GM19463 (cell line): ENCODE measurements around the gene GAS7.

ENCODE experiments used
- ATAC-seq: cut with Tn5 transposase; IDR thresholded peaks from one replicate; pipeline ENCODE4 v1.9.1; 2021; ENCODE audit warnings: mild to moderate bottlenecking, moderate library complexity; ENCODE audit not compliant: unreplicated experiment

The GAS7 gene

DNA sequence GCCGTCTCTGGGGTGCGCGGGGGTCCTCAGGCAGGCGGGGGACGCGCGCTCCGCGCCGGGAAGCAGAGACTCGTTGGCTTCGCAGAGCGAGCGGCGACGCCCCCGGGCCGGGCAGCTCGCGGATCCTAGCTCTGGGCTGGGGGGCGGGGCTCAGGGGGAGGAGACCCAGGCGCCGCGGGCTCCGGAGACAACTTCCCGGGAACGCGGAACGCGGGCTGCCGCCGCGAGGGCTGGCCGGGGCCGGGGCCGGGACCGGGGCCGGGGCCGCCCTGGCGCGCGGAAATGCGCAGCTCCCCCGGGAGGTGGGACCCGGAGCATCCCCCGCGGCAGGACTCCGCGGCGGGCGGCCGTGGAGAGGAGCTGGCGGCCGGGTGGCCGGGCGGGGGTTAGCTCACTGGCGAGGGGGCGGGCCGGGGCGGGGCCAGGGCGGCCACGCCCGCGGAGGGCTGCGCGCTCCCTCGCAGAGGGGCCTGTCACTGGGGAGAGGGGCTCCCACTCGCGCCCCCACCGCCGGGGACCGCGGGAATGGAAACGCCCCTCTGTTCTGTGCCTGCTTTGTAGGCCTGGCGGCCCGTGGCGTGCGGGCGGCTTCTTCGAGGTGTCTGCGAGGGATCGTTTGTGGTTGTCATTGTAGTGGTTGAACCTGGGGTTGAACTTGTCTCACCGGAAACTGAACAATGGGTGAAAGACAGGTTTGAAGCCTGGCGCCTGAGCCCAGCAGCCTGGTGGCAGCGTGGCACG is at the start of gene GAS7:
Gene GAS7 (minus strand): TSS at position 98 of the 741 bp plus-strand sequence.
- ATAC-seq, result no peak

- no peak for ATAC-seq
Observed at GRCh38 chr17:10247810-10248209, 49.4 kb upstream of the GAS7 start.

GRCh38 chr17:10243883-10244844 is 45.8 kb upstream of the GAS7 start:
- ATAC-seq, result no peak

DNA sequence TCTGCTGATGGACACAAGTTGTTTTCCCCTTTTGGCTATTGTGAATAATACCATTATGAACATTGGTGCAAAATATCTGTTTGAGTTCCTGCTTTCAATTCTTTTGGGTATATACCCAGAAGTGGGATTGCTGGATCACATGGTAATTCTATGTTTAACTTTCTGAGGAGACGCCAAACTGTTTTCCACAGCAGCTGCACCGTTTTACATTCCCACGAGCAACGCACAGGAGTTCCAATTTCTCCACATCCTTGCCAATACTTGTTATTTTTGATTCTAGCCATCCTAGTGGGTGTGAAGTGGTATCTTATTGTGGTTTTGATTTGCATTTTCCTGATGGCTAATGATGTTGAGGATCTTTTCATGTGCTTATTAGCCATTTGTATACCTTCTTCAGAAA is 43.4 kb upstream of the GAS7 start:
- ATAC-seq, result no peak

DNA sequence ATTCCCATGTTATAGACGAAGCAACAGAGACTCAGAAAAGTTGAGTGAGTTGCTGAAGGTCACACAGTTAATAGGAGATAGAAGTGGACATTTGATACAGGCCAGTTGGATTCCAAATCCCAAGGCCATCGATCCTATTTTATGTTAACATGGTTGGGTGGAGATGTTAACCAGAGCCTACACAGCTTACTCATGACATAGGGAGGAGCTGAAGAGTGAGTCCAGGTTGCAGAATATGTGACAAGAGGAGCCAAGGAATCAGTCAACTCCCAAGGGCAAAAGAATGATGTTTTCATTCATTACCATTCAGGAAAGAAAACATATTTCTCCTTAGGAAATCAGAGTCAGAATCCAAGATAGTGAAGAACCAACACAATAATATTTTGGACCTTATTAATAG is 40.3 kb upstream of the GAS7 start:
- no peak for ATAC-seq

- no peak for ATAC-seq
Observed at GRCh38 chr17:10234033-10234432, 35.6 kb upstream of the GAS7 start.

GRCh38 chr17:10233161-10233560 is 34.8 kb upstream of the GAS7 start:
- ATAC-seq, result no peak

DNA sequence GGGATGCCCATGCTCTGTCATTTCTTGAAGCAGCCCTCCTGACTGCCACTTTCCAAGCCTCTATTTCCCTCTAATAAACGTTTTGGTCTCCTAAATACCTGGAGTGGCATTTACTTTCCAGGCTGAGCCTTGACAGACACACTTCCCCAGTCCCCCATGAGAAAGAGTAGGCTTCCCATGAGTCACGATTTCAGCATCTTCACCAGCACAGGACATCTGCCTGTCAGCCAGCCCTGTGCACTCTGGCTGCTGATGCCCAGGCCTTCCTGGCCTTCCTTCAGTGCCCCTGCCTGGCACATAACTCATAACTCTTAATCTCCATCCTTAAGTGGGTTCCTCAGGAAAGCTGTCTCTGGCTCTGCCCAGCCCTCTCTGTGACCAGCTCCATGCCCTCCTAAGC is 30.8 kb upstream of the GAS7 start:
- ATAC-seq, result no peak

DNA sequence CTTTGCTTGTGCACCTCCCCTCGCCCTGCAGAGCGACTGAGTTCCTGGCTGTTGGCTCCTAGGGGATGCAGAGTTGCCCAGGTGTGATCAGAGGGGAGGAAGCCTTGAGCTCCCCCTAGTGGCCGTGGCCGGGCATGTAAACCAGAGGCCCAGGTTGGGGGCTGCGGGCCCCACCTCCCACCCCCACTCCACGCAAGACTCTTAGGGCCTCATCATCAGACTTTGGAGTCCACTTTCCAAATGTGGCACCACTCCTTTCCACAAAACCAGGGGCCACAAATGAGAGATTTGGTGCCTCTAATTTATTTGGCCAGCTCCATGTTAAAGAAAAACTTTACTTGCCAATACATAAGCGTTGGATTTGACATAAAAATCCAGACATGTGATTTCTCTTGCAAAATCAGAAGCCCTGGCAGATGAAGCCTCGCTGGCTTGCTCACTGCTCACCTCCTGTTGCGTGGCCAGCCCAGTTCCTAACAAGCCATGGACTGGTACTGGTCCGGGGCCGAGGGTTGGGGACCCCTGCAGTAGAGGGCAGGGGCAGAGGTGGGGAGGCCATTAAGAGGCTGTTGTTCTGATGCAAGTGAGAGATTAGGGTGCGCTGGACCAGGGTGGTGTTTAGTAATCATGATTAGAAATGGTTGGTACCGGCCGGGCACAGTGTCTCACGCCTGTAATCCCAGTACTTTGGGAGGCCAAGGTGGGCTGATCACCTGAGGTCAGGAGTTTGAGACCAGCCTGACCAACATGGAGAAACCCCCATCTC is 28.7 kb upstream of the GAS7 start:
- no peak for ATAC-seq

- ATAC-seq, result no peak
Observed at GRCh38 chr17:10224582-10225195, 26.3 kb upstream of the GAS7 start.

GRCh38 chr17:10219193-10219592 is 20.8 kb upstream of the GAS7 start:
- no peak for ATAC-seq

- no peak for ATAC-seq
Observed at GRCh38 chr17:10217916-10218315, 19.5 kb upstream of the GAS7 start.

DNA sequence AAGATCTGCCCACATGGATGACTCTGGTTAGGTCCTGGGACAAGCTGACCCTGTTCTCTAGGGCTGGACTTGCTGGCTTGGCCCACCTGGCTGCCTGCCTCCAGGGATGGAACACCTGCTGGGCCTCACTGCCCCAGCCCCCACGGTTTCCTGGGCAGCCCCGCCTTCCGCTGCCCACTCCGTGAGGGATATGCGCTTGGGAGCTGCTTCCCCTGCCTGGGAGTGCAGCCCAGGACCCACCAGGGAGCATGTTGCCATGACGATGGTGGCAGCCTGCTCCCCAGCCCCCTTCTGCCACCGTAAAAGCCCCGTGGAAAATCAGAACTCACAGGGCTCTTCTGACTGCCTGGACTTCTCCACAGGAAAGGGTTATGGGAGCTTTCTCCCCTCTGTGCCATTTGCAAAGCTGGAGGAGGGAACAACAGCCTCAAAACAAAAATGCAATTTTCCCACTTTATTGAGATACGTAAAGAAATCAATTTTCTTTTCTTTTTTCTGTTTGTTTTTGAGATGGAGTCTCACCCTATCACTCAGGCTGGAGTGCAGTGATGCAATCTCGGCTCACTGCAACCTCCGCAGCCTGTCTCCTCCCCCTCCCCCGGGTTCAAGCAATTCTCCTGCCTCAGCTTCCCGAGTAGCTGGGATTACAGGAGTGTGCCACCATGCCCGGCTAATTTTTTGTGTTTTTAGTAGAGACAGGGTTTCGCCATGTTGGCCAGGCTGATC is 18.0 kb upstream of the GAS7 start:
- ATAC-seq, result no peak

GRCh38 chr17:10215286-10215685 is 16.9 kb upstream of the GAS7 start:
- ATAC-seq, result no peak

- ATAC-seq, result no peak
Observed at GRCh38 chr17:10211666-10212065, 13.3 kb upstream of the GAS7 start.

DNA sequence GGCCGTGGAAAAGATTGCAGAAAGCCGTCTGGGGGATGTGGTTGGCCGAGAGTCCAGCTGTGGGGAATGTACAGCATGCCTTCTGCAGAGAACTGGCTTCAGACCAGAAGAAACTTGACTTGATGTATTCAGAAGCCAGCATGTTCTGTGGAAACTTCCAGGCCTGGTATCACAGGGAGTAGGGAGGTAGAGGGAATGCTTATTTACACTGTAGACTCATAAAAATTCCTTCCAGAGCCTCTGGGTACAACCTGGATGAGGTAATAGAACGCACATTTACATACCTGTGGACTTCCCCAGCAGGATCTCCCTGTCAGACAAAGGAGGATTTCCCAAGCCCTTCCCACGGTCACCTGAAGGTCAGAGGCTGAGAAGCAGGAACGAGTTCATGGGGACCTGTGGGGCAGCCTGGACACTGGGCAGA is 11.8 kb upstream of the GAS7 start:
- ATAC-seq, result no peak

GRCh38 chr17:10208604-10209193 is 10.3 kb upstream of the GAS7 start:
- ATAC-seq, result no peak

DNA sequence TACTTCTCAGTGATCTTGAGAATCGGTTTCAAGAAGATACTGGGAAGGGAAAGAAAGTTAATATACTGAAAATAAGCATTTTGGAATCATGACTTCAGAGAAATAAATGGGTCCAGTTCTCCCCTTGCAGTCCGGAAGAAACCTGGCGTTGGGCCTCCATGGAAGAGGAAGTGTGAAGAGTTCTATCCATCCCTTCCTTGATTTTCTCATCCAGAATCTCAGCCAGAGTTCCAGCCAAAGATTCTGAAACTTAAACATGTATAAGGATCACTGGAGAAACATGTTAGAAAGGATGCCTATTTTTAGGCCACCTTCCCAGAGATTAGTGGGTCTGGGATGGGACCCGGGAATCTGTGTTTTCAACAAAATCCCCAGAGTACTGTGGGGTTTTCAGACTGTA is 8.7 kb upstream of the GAS7 start:
- ATAC-seq, result no peak

- no peak for ATAC-seq
Observed at GRCh38 chr17:10205549-10206185, 7.3 kb upstream of the GAS7 start.
